HL-60 (cell line): Measurements from ENCODE around the gene JAK1.

Experiments
- CTCF ChIP-seq: IDR thresholded peaks from one replicate; pipeline ENCODE4 v1.5.1; 2011; ENCODE audit warnings: low read length, control low read depth, inconsistent platforms; ENCODE audit not compliant: insufficient read depth
- GABPA ChIP-seq: IDR thresholded peaks from 2 replicates; pipeline ENCODE4 v1.6.1; 2012; ENCODE audit warnings: low read depth
- POLR2AphosphoS5 ChIP-seq: IDR thresholded peaks from 2 replicates; pipeline ENCODE4 v1.6.1; 2012; ENCODE audit warnings: low read depth
- SPI1 ChIP-seq: IDR thresholded peaks from 2 replicates; pipeline ENCODE4 v1.6.1; 2012; ENCODE audit warnings: low read depth, mild to moderate bottlenecking, borderline replicate concordance

GRCh38 chr1:64836802-64837201 is 129.5 kb downstream of the JAK1 start:
- TF ChIP-seq CTCF (no peak), POLR2AphosphoS5 (no peak), GABPA (no peak), SPI1 (no peak)
